B cell (primary cell): ENCODE results near the gene MAVS. TPM values are rescaled to one million over a fixed set of nuclear protein-coding genes. Genes with fewer than 3 reads are reported as not detected.

Experiments
- ATAC-seq: fragments of 200-7000 bp; cut with Tn5 transposase; one replicate; pipeline ENCODE4 v1.10.0; 2021; ENCODE audit warnings: low read depth, mild to moderate bottlenecking, moderate number of reproducible peaks, moderate library complexity
- CTCF ChIA-PET: fragments of 350-600 bp; sonication (Branson Sonifier 250); formaldehyde crosslinking; loops from one replicate; lab custom pipeline; 2021; ENCODE audit warnings: antibody characterized with exemption, inconsistent platforms; lab: Charles Lee
- POLR2A ChIA-PET: fragments of 350-600 bp; sonication (Branson Sonifier 250); formaldehyde crosslinking; loops from one replicate; lab custom pipeline; 2021; ENCODE audit warnings: antibody characterized with exemption; lab: Charles Lee
- DNase-seq: peaks from one replicate; pipeline ENCODE4 v3.0.0; 2013
- H2AFZ ChIP-seq: 2 replicates; pipeline ENCODE4 v1.6.1; 2012; ENCODE audit warnings: mild to moderate bottlenecking, low read depth, low read length; ENCODE audit not compliant: insufficient read depth, poor library complexity, severe bottlenecking
- H3K27ac ChIP-seq, 2 donors: 1 replicate in 1 of 2; 2 replicates in 1 of 2; pipeline ENCODE4 v1.5.1; 2012 to 2013; ENCODE audit warnings: low read length in 2 of 2, mild to moderate bottlenecking in 2 of 2, moderate library complexity in 1 of 2
- H3K27me3 ChIP-seq, 4 experiments: fragments of 200-600 bp in 1 of 4; sonication (generic) in 1 of 4; replicated peaks in 1 of 4; 1 replicate in 2 of 4; 2 replicates in 2 of 4; pipeline versions ENCODE4 v1.6.1 to v1.7.0; 2013 to 2016; ENCODE audit warnings: low read length in 3 of 4, mild to moderate bottlenecking in 2 of 4, mixed read lengths in 1 of 4, moderate library complexity in 1 of 4; ENCODE audit not compliant: insufficient read depth in 4 of 4, control insufficient read depth in 3 of 4; ENCODE audit errors: control extremely low read depth in 1 of 4
- H3K36me3 ChIP-seq, 2 experiments: replicated peaks in 1 of 2; 1 replicate in 1 of 2; 2 replicates in 1 of 2; pipeline versions ENCODE4 v1.6.1 to v1.7.1; 2013; ENCODE audit warnings: low read length in 1 of 2; ENCODE audit not compliant: insufficient read depth in 2 of 2, control insufficient read depth in 1 of 2; ENCODE audit errors: control extremely low read depth in 1 of 2, extremely low read depth in 1 of 2
- H3K4me1 ChIP-seq, 2 donors: fragments of 200-600 bp in 1 of 2; sonication (generic) in 1 of 2; 1 replicate in 1 of 2; 2 replicates in 1 of 2; pipeline versions ENCODE4 v1.5.1 to v1.6.1; 2013 to 2017; ENCODE audit warnings: low read length in 2 of 2; ENCODE audit not compliant: control insufficient read depth in 2 of 2, insufficient read depth in 2 of 2
- H3K4me2 ChIP-seq: replicated peaks from 2 replicates; pipeline ENCODE3; 2012; ENCODE audit warnings: mild to moderate bottlenecking, low read depth, low read length; ENCODE audit not compliant: poor library complexity, severe bottlenecking
- H3K4me3 ChIP-seq, 5 experiments: fragments of 200-600 bp in 1 of 5; sonication (generic) in 1 of 5; 1 replicate in 3 of 5; 2 replicates in 2 of 5; pipeline versions ENCODE4 v1.5.1 to v1.7.0; 2011 to 2016; ENCODE audit warnings: low read length in 4 of 5, mild to moderate bottlenecking in 4 of 5, low read depth in 2 of 5, control low read depth in 1 of 5, moderate library complexity in 1 of 5; ENCODE audit not compliant: insufficient read depth in 1 of 5; ENCODE audit errors: control extremely low read depth in 1 of 5, extremely low read depth in 1 of 5
- H3K79me2 ChIP-seq: fragments of 200-600 bp; sonication (generic); one replicate; pipeline ENCODE4 v1.6.0; 2016; ENCODE audit warnings: low read length; ENCODE audit not compliant: control insufficient read depth, insufficient read depth
- H3K9ac ChIP-seq: fragments of 200-600 bp; sonication (generic); 2 replicates; pipeline ENCODE4 v1.6.1; 2017; ENCODE audit warnings: mild to moderate bottlenecking, low read length, moderate library complexity
- H3K9me3 ChIP-seq, 3 donors: one replicate each; pipeline versions ENCODE4 v1.6.1 to v1.7.1; 2013; ENCODE audit warnings: low read length in 2 of 3; ENCODE audit not compliant: control insufficient read depth in 2 of 3, insufficient read depth in 1 of 3; ENCODE audit errors: control extremely low read depth in 1 of 3
- H4K20me1 ChIP-seq: 2 replicates; pipeline ENCODE4 v1.6.0; 2012; ENCODE audit warnings: mild to moderate bottlenecking, low read length; ENCODE audit not compliant: insufficient read depth, control insufficient read depth, poor library complexity, severe bottlenecking
- H3K27ac Mint-ChIP-seq: one replicate; pipeline ENCODE4 v1.8.0; 2021; ENCODE audit warnings: mixed read lengths
- H3K27me3 Mint-ChIP-seq: one replicate; pipeline ENCODE4 v1.8.0; 2021; ENCODE audit warnings: mixed read lengths
- H3K4me1 Mint-ChIP-seq: one replicate; pipeline ENCODE4 v1.8.0; 2021; ENCODE audit warnings: mixed read lengths
- H3K4me3 Mint-ChIP-seq: one replicate; pipeline ENCODE4 v1.8.0; 2021; ENCODE audit warnings: mixed read lengths
- H3K9me3 Mint-ChIP-seq: one replicate; pipeline ENCODE4 v1.8.0; 2022; ENCODE audit warnings: mixed read lengths; ENCODE audit not compliant: insufficient read depth
- CTCF ChIP-seq: fragments of 200-600 bp; IDR thresholded peaks from one replicate; pipeline ENCODE4 v1.8.0; 2022; ENCODE audit warnings: antibody characterized with exemption, mild to moderate bottlenecking
- EZH2 ChIP-seq: IDR thresholded peaks from 2 replicates; pipeline ENCODE4 v1.6.1; 2012; ENCODE audit warnings: borderline replicate concordance, low read depth, mild to moderate bottlenecking, moderate library complexity, low read length; ENCODE audit not compliant: insufficient read depth, poor library complexity, severe bottlenecking
- WGBS: methylation state at CpG from one replicate; pipeline ENCODE4 v1.1.5; 2013; ENCODE audit warnings: missing lambda C conversion rate; ENCODE audit not compliant: insufficient coverage; 5-methylcytosine and 5-hydroxymethylcytosine counted together
- intact Hi-C: fragments of 100-400 bp; cut with micrococcal nuclease; formaldehyde crosslinking; loops from one replicate; pipeline ENCODE4 v1.10.0; 2022
- polyA plus RNA-seq: library from polyadenylated mRNA; depleted of rRNA; stranded (reverse); fragments of >200 nt; gene quantifications from 2 replicates; pipeline ENCODE4 v1.2.3, GENCODE V29; 2012
- total RNA-seq, 2 donors: library from RNA; stranded (reverse); fragments of 120-200 nt in 1 of 2; gene quantifications; 1 replicate in 1 of 2; 2 replicates in 1 of 2; pipeline versions ENCODE4 v1.2.3 to v1.2.4, GENCODE V29; 2013 to 2022

Gene MAVS
- total and polyA plus RNA-seq, 2 donors (not counting 1 experiment from before 2014, with no cell fraction given): 17.2 to 52.2 TPM

GRCh38 chr20:3804781-3805180 is 41.9 kb upstream of the MAVS start:
- ChIA-PET CTCF (interaction anchor here (0.9 to 1.1 kb wide), 2 partner anchors 14 to 51 kb away, joined by 3 to 5 read pairs; no protein-coding TSS in a partner anchor), POLR2A (interaction anchor here (0.6 kb wide), 1 partner anchor 37 kb away, joined by 9 read pairs; no protein-coding TSS in a partner anchor)
- intact Hi-C loops: no loop called here
- H3K79me2 ChIP-seq: peaks cover 32% of the 10 kb centered on the region
- peaks cover 4% of the 10 kb centered on the region for H4K20me1 ChIP-seq
- no peak for ATAC-seq
- H3K27ac Mint-ChIP-seq: no peak overlapping the region
- no peak overlapping the region for H3K4me2 ChIP-seq
- H3K27me3 Mint-ChIP-seq: no peaks in the 10 kb centered on the region
- H3K27ac ChIP-seq: no peak overlapping the region
- no peak overlapping the region for H2AFZ ChIP-seq
- H3K4me1 ChIP-seq: peaks cover 17 to 38% of the 10 kb centered on the region in 2 donors
- H3K4me3 ChIP-seq: no peak overlapping the region
- H3K9me3 ChIP-seq: peaks cover 0 to 2% (median 0%) of the 10 kb centered on the region in 3 donors
- no peaks in the 10 kb centered on the region for H3K27me3 ChIP-seq
- DNase-seq: no peak
- H3K4me3 Mint-ChIP-seq: no peak overlapping the region
- H3K36me3 ChIP-seq: peaks cover 0 to 62% of the 10 kb centered on the region in 2 experiments
- peaks cover 36% of the 10 kb centered on the region for H3K4me1 Mint-ChIP-seq
- no peak for TF ChIP-seq EZH2
- no peak for TF ChIP-seq CTCF
- H3K9me3 Mint-ChIP-seq: no peaks in the 10 kb centered on the region
- H3K9ac ChIP-seq: no peak overlapping the region
- WGBS: 99% methylated on average over 9 of the region's 11 CpGs

GRCh38 chr20:3808544-3808943 is 38.1 kb upstream of the MAVS start:
- H4K20me1 ChIP-seq: no peaks in the 10 kb centered on the region
- POLR2A ChIA-PET: interaction anchor here (0.7 kb wide), 1 partner anchor 1115 kb away, joined by 6 read pairs; no protein-coding TSS in a partner anchor
- DNase-seq (no peak), ATAC-seq (no peak)
- H3K4me2 ChIP-seq: no peak overlapping the region
- peaks cover 0 to 2% (median 0%) of the 10 kb centered on the region in 3 donors for H3K9me3 ChIP-seq
- H3K9me3 Mint-ChIP-seq: no peaks in the 10 kb centered on the region
- no peak overlapping the region for H2AFZ ChIP-seq
- peaks cover 24% of the 10 kb centered on the region for H3K4me1 Mint-ChIP-seq
- H3K4me1 ChIP-seq: peaks cover 8 to 19% of the 10 kb centered on the region in 2 donors
- CTCF ChIA-PET: interaction anchor here (0.7 to 2.3 kb wide), 2 partner anchors 9 to 925 kb away, joined by 4 read pairs; no protein-coding TSS in a partner anchor
- intact Hi-C loops: no loop called here
- H3K9ac ChIP-seq: no peak overlapping the region
- no peaks in the 10 kb centered on the region for H3K27me3 ChIP-seq
- H3K4me3 Mint-ChIP-seq: no peak overlapping the region
- no CpG with 5 or more reads among the region's 3 CpGs for WGBS
- peaks cover 8% of the 10 kb centered on the region for H3K79me2 ChIP-seq
- peaks cover 0 to 27% of the 10 kb centered on the region in 2 experiments for H3K36me3 ChIP-seq
- H3K27ac ChIP-seq: no peak overlapping the region
- TF ChIP-seq EZH2 (no peak), CTCF (no peak)
- H3K27me3 Mint-ChIP-seq: no peaks in the 10 kb centered on the region
- H3K4me3 ChIP-seq: no peak overlapping the region
- H3K27ac Mint-ChIP-seq: no peak overlapping the region
